ENCODE data around the gene CYCS. TPM values are rescaled to one million over a fixed set of nuclear protein-coding genes. Genes with fewer than 3 reads are reported as not detected.
"Not testable (repeated sequence)": the region's sequence is repeated elsewhere in the genome, so short reads cannot be mapped to it uniquely, and the experiment has no call there.

Gene CYCS
- total RNA-seq, 1 experiment from 2014 or later: 224 TPM

DNA sequence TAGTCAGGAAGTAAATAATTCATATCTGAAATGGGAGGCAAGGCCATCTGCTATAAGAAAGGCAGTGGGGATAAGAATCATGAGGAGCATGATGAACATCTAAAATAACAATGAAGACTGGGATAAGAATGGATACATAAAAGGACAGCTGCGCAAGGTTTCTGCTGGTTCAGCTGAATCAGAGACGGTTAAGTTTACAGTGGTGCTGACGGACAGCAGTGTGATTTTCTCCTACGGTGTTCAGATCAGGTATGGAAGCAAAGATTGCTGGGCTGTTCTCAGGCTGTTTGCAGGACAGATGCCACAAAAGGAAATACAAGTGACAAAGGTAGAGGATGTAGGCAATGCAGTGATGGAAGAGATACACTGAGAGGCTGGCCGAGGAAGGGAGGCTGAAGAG, 8.4 kb downstream of the CYCS start:
- ATAC-seq (no peak; the same call in 1 of the 2 replicates), DNase-seq (ENCODE audit: low read depth, low spot score) (no peak)
- H3K4me3 ChIP-seq (replicated peaks in 1 of 2; ENCODE audit: low read depth in 1 of 2, low read length in 2 of 2): no peak overlapping the region
- no peak overlapping the region for H3K9ac ChIP-seq (ENCODE audit: low read length)
- H3K79me2 ChIP-seq (ENCODE audit: insufficient read depth, low read length): peaks cover 16% of the 10 kb centered on the region
- no peak overlapping the region for H2AFZ ChIP-seq (ENCODE audit: low read depth, low read length, poor library complexity, severe bottlenecking)
- ChIA-PET POLR2A (interaction anchor here (0.7 kb wide), 1 partner anchor 9 kb away, joined by 4 read pairs; the partner anchor contains the start of gene CYCS), CTCF (no interaction called here), RAD21 (ENCODE audit: low non-redundant PET in 1 of 2, low total read pairs in 2 of 2, uncharacterized antibody in 2 of 2, unreplicated experiment in 2 of 2) (no interaction called here)
- H3K9me3 ChIP-seq (ENCODE audit: control insufficient read depth in 1 of 2, insufficient read depth in 1 of 2, low read depth in 1 of 2, low read length in 2 of 2): no peaks in the 10 kb centered on the region
- peaks cover 15 to 30% of the 10 kb centered on the region in 2 experiments for H3K36me3 ChIP-seq (ENCODE audit: control insufficient read depth in 1 of 2, insufficient read depth in 2 of 2, low read length in 2 of 2)
- H4K20me1 ChIP-seq (ENCODE audit: insufficient read depth): peaks cover 27% of the 10 kb centered on the region
- TF ChIP-seq ZFX (IDR thresholded peaks at IDR 0.05): no peak
- TF ChIP-seq CBX3 (IDR thresholded peaks at IDR 0.05; ENCODE audit: low read depth): no peak
- no peak for TF ChIP-seq POLR2A (IDR thresholded peaks at IDR 0.05; ENCODE audit: borderline replicate concordance, extremely low read depth, insufficient read depth, insufficient read length)
- no peak for TF ChIP-seq JUND (IDR thresholded peaks at IDR 0.05)
- no peak for TF ChIP-seq EGR1 (IDR thresholded peaks at IDR 0.05; ENCODE audit: low read depth)
- TF ChIP-seq, protein P1, sequence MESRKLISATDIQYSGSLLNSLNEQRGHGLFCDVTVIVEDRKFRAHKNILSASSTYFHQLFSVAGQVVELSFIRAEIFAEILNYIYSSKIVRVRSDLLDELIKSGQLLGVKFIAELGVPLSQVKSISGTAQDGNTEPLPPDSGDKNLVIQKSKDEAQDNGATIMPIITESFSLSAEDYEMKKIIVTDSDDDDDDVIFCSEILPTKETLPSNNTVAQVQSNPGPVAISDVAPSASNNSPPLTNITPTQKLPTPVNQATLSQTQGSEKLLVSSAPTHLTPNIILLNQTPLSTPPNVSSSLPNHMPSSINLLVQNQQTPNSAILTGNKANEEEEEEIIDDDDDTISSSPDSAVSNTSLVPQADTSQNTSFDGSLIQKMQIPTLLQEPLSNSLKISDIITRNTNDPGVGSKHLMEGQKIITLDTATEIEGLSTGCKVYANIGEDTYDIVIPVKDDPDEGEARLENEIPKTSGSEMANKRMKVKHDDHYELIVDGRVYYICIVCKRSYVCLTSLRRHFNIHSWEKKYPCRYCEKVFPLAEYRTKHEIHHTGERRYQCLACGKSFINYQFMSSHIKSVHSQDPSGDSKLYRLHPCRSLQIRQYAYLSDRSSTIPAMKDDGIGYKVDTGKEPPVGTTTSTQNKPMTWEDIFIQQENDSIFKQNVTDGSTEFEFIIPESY (IDR thresholded peaks at IDR 0.05; ENCODE audit: extremely low read depth, insufficient replicate concordance, low read length): no peak
- TF ChIP-seq, protein P2, sequence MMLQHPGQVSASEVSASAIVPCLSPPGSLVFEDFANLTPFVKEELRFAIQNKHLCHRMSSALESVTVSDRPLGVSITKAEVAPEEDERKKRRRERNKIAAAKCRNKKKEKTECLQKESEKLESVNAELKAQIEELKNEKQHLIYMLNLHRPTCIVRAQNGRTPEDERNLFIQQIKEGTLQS (IDR thresholded peaks at IDR 0.05): no peak
- no peak for TF ChIP-seq SP1 (IDR thresholded peaks at IDR 0.05; ENCODE audit: low read depth)
- TF ChIP-seq SRF (IDR thresholded peaks at IDR 0.05; ENCODE audit: low read depth): no peak
- no peak for TF ChIP-seq RAD21 (IDR thresholded peaks at IDR 0.05; ENCODE audit: low read depth)
- no peak overlapping the region for H3K4me2 ChIP-seq (ENCODE audit: low read length)
- no peaks in the 10 kb centered on the region for H3K9me2 ChIP-seq (ENCODE audit: insufficient read depth)
- BruUV-seq (replicated peaks): no TSS peak
- H3K4me1 ChIP-seq (ENCODE audit: control insufficient read depth in 1 of 2, insufficient read depth in 2 of 2, low read length in 2 of 2): peaks cover 0 to 5% of the 10 kb centered on the region in 2 experiments; a peak in 1 of 4 replicates
- intact Hi-C loops (cut with micrococcal nuclease): no loop called here
- H3K27ac ChIP-seq (ENCODE audit: low read depth, low read length): no peak overlapping the region
- no peaks in the 10 kb centered on the region for H3K27me3 ChIP-seq (ENCODE audit: insufficient read depth, low read length)

DNA sequence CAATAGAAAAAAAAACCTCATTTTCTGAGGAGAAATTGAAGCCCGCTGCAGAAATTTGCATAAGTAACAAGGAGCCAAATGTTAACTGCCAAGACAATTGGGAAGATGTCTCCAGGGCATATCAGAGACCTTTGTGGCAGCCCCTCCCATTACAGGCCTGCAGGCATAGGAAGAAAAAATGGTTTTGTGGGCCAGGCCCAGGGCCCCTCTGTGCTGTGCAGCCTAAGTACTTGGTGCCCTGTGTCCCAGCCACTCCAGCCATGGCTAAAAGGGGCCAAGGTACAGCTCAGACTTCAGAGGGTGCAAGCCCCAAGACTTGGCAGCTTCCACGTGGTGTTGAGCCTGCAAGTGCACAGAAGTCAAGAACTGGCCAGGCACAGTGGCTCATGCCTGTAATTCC, 14.5 kb downstream of the CYCS start:
- BruUV-seq (replicated peaks); CTCF ChIA-PET: not testable (repeated sequence)

More for the DNA sequence above, 14.5 kb downstream of the CYCS start:
- H3K27me3 ChIP-seq (ENCODE audit: insufficient read depth, low read length); H3K9me2 ChIP-seq (ENCODE audit: insufficient read depth); H3K9me3 ChIP-seq (ENCODE audit: control insufficient read depth in 1 of 2, insufficient read depth in 1 of 2, low read depth in 1 of 2, low read length in 2 of 2); H3K4me2 ChIP-seq (ENCODE audit: low read length); H3K27ac ChIP-seq (ENCODE audit: low read depth, low read length); H3K4me3 ChIP-seq (replicated peaks in 1 of 2; ENCODE audit: low read depth in 1 of 2, low read length in 2 of 2); H3K9ac ChIP-seq (ENCODE audit: low read length); DNase-seq (ENCODE audit: low read depth, low spot score); ATAC-seq; H3K4me1 ChIP-seq (ENCODE audit: control insufficient read depth in 1 of 2, insufficient read depth in 2 of 2, low read length in 2 of 2); H2AFZ ChIP-seq (ENCODE audit: low read depth, low read length, poor library complexity, severe bottlenecking); RAD21 ChIA-PET (ENCODE audit: low non-redundant PET in 1 of 2, low total read pairs in 2 of 2, uncharacterized antibody in 2 of 2, unreplicated experiment in 2 of 2); H3K79me2 ChIP-seq (ENCODE audit: insufficient read depth, low read length); H3K36me3 ChIP-seq (ENCODE audit: control insufficient read depth in 1 of 2, insufficient read depth in 2 of 2, low read length in 2 of 2); intact Hi-C loops (cut with micrococcal nuclease); H4K20me1 ChIP-seq (ENCODE audit: insufficient read depth): not testable (repeated sequence)
- POLR2A ChIA-PET: interaction anchor here (0.6 kb wide), 1 partner anchor 786 kb away, joined by 3 read pairs; no protein-coding TSS in a partner anchor
